Stimulated activated CD4-positive, alpha-beta T cell treated with anti-CD3 and anti-CD28 coated beads, Interleukin-4, amount 100 ng/mL, for 1 hour (primary cell): Measurements from ENCODE around the gene OTOR.

ENCODE experiments used
- DNase-seq: peaks from one replicate; pipeline ENCODE4 v3.0.0-alpha.2; 2020

The OTOR gene

DNA sequence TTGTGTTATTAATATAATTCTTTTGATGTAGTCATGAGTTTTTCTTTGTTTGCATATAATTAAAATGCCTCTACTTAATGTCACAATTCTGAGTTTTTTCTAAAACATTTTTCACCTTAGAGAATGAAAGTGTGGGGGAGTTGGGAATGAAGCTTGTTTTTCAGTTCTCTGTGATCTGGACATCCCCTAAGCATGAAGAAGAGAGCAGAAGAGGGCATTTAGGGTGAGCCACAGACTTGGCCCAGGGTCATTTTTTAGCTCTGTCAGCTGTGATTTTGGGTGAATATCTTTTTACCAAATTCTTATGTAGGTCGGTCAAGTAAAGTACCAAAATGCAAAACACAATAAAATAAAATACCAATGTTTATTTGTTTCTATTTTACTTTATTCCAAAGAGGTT, 3.9 kb downstream of the OTOR start:
- DNase-seq, result no peak

DNA sequence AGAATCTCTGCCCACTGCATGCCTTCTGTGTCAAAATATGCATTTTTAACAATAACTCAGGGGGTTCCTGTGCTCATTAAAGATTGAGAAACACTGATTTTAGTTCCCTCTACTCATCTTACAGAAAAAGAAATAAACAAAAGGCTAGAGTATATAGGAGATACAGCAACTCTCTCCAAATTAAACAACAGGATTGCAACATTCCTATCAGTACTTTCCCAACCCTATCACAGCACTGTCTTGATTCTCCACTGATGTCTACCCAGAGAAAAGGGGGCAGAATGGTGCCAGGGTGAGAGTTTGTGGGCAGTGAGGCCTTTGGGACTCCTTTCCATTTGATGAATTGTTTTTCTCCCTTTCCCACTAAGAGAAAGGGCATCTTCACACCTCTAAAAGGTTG, 4.7 kb downstream of the OTOR start:
- DNase-seq, result no peak

DNA sequence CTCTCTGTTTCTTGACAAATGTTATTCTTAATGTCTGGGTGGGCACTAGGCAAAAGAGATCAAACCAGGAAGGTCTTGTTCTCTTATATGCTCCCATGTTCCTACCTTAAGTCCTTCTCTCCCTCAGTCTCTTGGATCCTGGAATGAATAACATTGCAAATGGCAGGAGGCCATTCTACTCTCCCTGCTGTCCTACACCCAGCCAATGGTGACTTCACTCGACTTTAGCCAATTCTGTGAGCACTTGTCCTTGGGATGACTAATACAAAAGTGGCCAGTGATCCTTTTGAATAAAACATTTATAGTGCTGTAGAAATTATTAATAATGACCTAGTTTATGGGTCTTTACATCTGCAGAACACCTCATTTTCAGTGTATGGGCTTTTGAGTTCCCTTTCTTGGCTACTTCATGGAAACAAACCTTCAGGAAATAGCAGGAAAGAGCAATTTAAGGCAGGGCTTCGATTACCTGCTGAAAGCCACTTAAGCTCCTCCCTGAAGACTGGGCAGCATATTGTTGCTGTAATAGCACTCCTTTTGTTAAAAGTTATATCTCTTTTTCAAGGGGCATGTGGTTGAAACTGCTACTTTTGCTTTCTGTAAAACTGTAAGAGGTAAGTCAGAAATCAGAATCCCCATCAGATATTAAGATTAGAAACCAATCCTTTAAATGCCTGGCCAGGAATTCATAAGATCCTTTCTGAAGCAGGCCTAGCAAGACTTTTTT, 10.5 kb downstream of the OTOR start:
- no peak for DNase-seq

GRCh38 chr20:16759181-16759563, 11.0 kb downstream of the OTOR start:
- no peak for DNase-seq

DNA sequence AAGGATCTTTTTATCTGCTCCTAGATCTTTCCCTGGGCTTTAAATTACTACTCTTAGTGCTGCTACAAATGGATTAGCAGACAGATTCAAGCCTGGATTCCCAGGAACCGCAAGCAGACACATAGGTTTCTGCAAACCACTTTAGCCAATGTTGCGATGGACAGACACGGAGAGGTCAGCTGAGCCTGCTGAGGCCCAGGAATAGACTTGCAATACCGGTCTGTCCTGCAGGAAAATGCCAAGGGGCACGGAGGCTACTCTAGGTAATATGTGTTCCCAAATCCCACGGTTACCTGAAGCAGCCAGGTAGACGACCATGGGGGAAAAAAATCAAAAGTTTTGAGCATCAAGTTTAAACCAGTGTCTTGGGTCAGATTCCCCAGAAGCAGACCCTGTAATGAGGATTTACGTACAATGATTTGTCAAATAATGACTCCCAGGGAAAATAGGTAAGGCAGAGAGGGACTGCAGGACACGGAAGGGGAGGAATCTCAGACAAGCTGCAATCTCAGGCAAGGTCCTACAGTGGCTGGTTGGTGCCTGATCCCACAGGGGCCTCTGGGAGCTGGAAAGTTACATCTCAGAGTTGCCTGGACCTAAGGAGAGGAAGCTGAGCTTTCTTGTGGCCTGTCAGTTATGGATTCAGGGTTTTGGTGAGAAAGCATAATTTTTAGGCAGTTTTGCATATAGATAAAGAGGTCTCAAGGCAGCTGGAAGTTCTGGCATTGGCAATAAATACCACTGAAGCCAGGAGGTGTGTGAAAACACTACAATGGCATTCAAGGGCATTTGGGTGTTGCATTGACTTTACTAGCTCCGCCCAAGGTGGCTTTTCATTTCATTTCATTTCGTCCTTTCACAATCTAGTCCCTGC, 12.5 kb downstream of the OTOR start:
- no peak for DNase-seq

- peak; percentile 9 for DNase-seq
Measured at GRCh38 chr20:16761305-16761829, 13.2 kb downstream of the OTOR start.

DNA sequence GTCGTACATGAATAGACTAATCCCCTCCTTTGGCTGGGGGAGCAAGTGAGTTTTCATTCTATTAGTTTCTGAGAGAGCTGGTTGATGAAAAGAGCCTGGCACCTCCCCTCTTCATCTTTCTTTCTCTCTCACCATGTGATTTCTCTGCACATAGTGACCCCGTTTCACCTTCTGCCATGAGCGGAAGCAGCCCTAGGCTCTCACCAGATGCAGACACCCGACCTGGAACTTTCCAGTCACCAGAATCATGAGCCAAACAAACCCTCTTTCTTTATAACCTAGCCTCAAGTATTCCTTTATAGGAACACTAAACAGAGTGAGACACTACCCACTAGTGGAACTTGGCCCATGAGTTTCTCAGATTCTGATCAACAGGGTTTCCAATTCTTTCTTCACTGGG, 16.4 kb downstream of the OTOR start:
- no peak for DNase-seq

DNA sequence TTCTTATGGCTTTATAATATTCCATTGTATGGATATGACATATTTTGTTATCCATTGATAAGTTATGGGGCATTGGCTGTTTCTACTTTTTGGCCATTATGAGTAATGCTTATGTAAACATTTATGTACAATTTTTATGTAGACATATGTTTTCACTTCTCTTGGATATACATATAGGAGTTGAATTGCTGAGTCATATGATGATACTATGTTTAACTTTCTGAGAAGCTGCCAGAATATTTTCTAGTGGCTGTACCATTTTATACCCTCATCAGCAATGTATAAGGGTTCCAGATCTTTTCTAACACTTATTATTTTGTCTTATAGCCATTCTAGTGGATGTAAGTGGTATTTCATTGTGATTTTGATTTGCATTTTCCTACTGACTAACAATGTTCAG, 23.1 kb downstream of the OTOR start:
- no peak for DNase-seq

- no peak for DNase-seq
Measured at GRCh38 chr20:16775961-16776360, 27.8 kb downstream of the OTOR start.

GRCh38 chr20:16777126-16777525, 29.0 kb downstream of the OTOR start:
- DNase-seq, result no peak

- DNase-seq, result no peak
Measured at GRCh38 chr20:16778159-16778558, 30.0 kb downstream of the OTOR start.

GRCh38 chr20:16781496-16781895, 33.3 kb downstream of the OTOR start:
- no peak for DNase-seq

- no peak for DNase-seq
Measured at GRCh38 chr20:16785226-16785625, 37.1 kb downstream of the OTOR start.
